ENCODE measurements around the gene GPHN. TPM values are rescaled to one million over a fixed set of nuclear protein-coding genes. Genes with fewer than 3 reads are reported as not detected.
"Not testable (repeated sequence)": the region's sequence is repeated elsewhere in the genome, so short reads cannot be mapped to it uniquely, and the experiment has no call there.

GPHN gene
- total and polyA plus RNA-seq, 4 experiments from 2014 or later: 9.0 to 18.8 (median 14.9) TPM

GRCh38 chr14:66696326-66696725 lies 188.4 kb downstream of the GPHN start:
- no peaks in the 10 kb centered on the region for H3K27me3 Mint-ChIP-seq
- Histone ChIP-seq H3K27ac (ENCODE audit: low read depth, low read length) (no peak overlapping the region), H3K4me1 (ENCODE audit: insufficient read depth, low read length) (no peaks in the 10 kb centered on the region), H3K9me3 (ENCODE audit: control insufficient read depth in 1 of 2, low read length in 2 of 2) (no peaks in the 10 kb centered on the region), H3K4me3 (ENCODE audit: low read length in 2 of 2) (no peak overlapping the region), H3K36me3 (ENCODE audit: insufficient read depth, low read length) (no peaks in the 10 kb centered on the region), H3K27me3 (ENCODE audit: insufficient read depth, low read length) (no peaks in the 10 kb centered on the region)
- H3K36me3 Mint-ChIP-seq: peaks cover 10 to 27% of the 10 kb centered on the region in 2 donors
- ChIA-PET POLR2A (ENCODE audit: partially characterized antibody) (no interaction called here), CTCF (ENCODE audit: partially characterized antibody) (no interaction called here)
- DNase-seq: no peak
- peaks cover 0 to 16% (median 2%) of the 10 kb centered on the region in 8 donors for H3K9me3 Mint-ChIP-seq
- H3K4me1 Mint-ChIP-seq: no peaks in the 10 kb centered on the region
- intact Hi-C loops (cut with micrococcal nuclease): no loop called here
- H3K27ac Mint-ChIP-seq: no peak overlapping the region
- no peak overlapping the region for H3K4me3 Mint-ChIP-seq

- Mint-ChIP-seq H3K27me3 (no peaks in the 10 kb centered on the region), H3K4me1 (no peaks in the 10 kb centered on the region), H3K4me3 (no peak overlapping the region), H3K27ac (no peak overlapping the region), H3K36me3 (peaks cover 8 to 35% of the 10 kb centered on the region in 2 donors), H3K9me3 (peaks cover 0 to 30% (median 9%) of the 10 kb centered on the region in 8 donors)
- no peak overlapping the region for H3K27ac ChIP-seq (ENCODE audit: low read depth, low read length)
- CTCF ChIA-PET (ENCODE audit: partially characterized antibody): no interaction called here
- POLR2A ChIA-PET (ENCODE audit: partially characterized antibody): no interaction called here
- intact Hi-C loops (cut with micrococcal nuclease): no loop called here
- no peaks in the 10 kb centered on the region for H3K36me3 ChIP-seq (ENCODE audit: insufficient read depth, low read length)
- H3K4me1 ChIP-seq (ENCODE audit: insufficient read depth, low read length): no peaks in the 10 kb centered on the region
- DNase-seq: no peak
- no peaks in the 10 kb centered on the region for H3K9me3 ChIP-seq (ENCODE audit: control insufficient read depth in 1 of 2, low read length in 2 of 2)
- no peaks in the 10 kb centered on the region for H3K27me3 ChIP-seq (ENCODE audit: insufficient read depth, low read length)
- no peak overlapping the region for H3K4me3 ChIP-seq (ENCODE audit: low read length in 2 of 2)
Measured at GRCh38 chr14:66698503-66698902, 190.6 kb downstream of the GPHN start.

DNA sequence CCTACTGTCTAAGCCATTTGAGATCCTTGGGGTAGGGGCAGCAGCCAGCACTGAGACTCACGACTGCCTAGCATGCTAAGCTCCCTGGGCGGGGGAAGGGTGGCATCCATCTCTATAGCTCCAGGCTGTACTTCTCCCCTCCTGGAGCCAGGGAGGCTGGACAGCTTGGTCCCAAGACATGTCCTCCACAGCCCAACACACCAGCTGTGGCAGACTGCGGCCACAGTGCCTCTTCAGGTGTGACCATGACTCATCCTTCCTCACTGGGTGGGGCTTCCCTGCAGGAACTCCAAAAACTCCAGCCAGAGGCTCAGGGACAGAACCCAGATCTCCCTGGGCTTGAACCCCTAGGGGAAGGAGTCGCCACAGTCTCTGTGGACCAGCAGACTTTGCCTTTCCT lies 193.9 kb downstream of the GPHN start:
- Histone ChIP-seq H3K4me3 (ENCODE audit: low read length in 2 of 2) (no peak overlapping the region), H3K27ac (ENCODE audit: low read depth, low read length) (no peak overlapping the region), H3K4me1 (ENCODE audit: insufficient read depth, low read length) (no peaks in the 10 kb centered on the region), H3K9me3 (ENCODE audit: control insufficient read depth in 1 of 2, low read length in 2 of 2) (no peaks in the 10 kb centered on the region), H3K27me3 (ENCODE audit: insufficient read depth, low read length) (no peaks in the 10 kb centered on the region), H3K36me3 (ENCODE audit: insufficient read depth, low read length) (no peaks in the 10 kb centered on the region)
- Mint-ChIP-seq H3K36me3 (peaks cover 3 to 23% of the 10 kb centered on the region in 2 donors), H3K27me3 (no peaks in the 10 kb centered on the region), H3K9me3 (peaks cover 0 to 49% (median 33%) of the 10 kb centered on the region in 8 donors), H3K4me1 (no peaks in the 10 kb centered on the region), H3K4me3 (no peak overlapping the region), H3K27ac (no peak overlapping the region)
- DNase-seq: no peak
- CTCF ChIA-PET (ENCODE audit: partially characterized antibody): no interaction called here
- intact Hi-C loops (cut with micrococcal nuclease): no loop called here
- POLR2A ChIA-PET (ENCODE audit: partially characterized antibody): no interaction called here

DNA sequence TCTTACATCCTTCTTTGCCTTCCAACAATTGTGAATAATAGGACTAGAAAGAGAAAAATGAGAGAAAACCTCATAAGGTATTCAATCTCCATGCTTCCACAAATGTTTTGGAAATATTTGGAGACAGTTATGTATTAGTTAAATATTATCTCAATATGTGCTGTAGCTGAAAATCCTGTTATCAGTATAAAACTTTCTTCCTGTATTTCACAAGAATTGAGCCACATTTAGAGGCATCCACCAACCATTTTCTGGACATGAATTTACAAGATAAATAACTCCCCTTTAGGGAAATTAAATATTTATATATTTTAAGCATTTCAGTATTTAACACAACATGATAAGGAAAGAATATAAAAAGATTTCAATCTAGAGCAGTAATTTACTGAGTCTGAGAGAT lies 200.3 kb downstream of the GPHN start:
- Histone ChIP-seq H3K36me3 (ENCODE audit: insufficient read depth, low read length) (no peaks in the 10 kb centered on the region), H3K4me3 (ENCODE audit: low read length in 2 of 2) (no peak overlapping the region), H3K27ac (ENCODE audit: low read depth, low read length) (no peak overlapping the region), H3K9me3 (ENCODE audit: control insufficient read depth in 1 of 2, low read length in 2 of 2) (peaks cover 0 to 3% of the 10 kb centered on the region in 2 donors), H3K4me1 (ENCODE audit: insufficient read depth, low read length) (no peaks in the 10 kb centered on the region), H3K27me3 (ENCODE audit: insufficient read depth, low read length) (no peaks in the 10 kb centered on the region)
- POLR2A ChIA-PET (ENCODE audit: partially characterized antibody): no interaction called here
- H3K36me3 Mint-ChIP-seq: peaks cover 6 to 8% of the 10 kb centered on the region in 2 donors
- peaks cover 0 to 3% (median under 1%) of the 10 kb centered on the region in 4 donors for H3K4me1 Mint-ChIP-seq
- CTCF ChIA-PET (ENCODE audit: partially characterized antibody): no interaction called here
- H3K4me3 Mint-ChIP-seq: no peak overlapping the region
- no peak for DNase-seq
- H3K27me3 Mint-ChIP-seq: no peaks in the 10 kb centered on the region
- intact Hi-C loops (cut with micrococcal nuclease): no loop called here
- H3K27ac Mint-ChIP-seq: no peak overlapping the region
- peaks cover 0 to 55% (median 35%) of the 10 kb centered on the region in 8 donors for H3K9me3 Mint-ChIP-seq

DNA sequence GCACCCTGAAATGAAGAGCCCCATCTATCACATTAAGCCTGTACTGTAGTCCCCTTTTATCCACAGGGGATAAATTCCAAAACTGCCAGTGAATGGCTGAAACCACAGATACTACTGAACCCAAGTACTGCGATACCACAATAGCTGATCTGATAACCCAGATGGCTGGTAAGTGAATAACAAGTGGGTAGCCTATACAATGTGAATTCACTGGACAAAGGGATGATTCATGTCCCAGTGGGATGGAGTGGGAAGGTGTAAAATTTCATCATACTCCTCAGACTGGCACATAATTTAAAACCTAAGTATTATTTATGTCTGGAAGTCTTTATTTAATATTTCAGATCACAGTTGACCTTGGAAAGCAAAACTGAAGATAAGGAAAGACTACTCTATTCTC lies 201.3 kb downstream of the GPHN start:
- no peak for DNase-seq
- Mint-ChIP-seq H3K9me3 (peaks cover 0 to 59% (median 33%) of the 10 kb centered on the region in 8 donors), H3K36me3 (peaks cover 8 to 9% of the 10 kb centered on the region in 2 donors), H3K4me3 (peak overlapping the region in 1 of 8 donors; percentile 62), H3K27me3 (no peaks in the 10 kb centered on the region), H3K27ac (no peak overlapping the region), H3K4me1 (peaks cover 4 to 11% (median 4%) of the 10 kb centered on the region in 4 donors)
- H3K27ac ChIP-seq (ENCODE audit: low read depth, low read length): no peak overlapping the region
- H3K4me3 ChIP-seq (ENCODE audit: low read length in 2 of 2): no peak overlapping the region
- H3K4me1 ChIP-seq (ENCODE audit: insufficient read depth, low read length): no peaks in the 10 kb centered on the region
- ChIA-PET CTCF (ENCODE audit: partially characterized antibody) (no interaction called here), POLR2A (ENCODE audit: partially characterized antibody) (no interaction called here)
- H3K9me3 ChIP-seq (ENCODE audit: control insufficient read depth in 1 of 2, low read length in 2 of 2): peaks cover 0 to 3% of the 10 kb centered on the region in 2 donors
- intact Hi-C loops (cut with micrococcal nuclease): no loop called here
- H3K27me3 ChIP-seq (ENCODE audit: insufficient read depth, low read length): no peaks in the 10 kb centered on the region
- H3K36me3 ChIP-seq (ENCODE audit: insufficient read depth, low read length): no peaks in the 10 kb centered on the region

DNA sequence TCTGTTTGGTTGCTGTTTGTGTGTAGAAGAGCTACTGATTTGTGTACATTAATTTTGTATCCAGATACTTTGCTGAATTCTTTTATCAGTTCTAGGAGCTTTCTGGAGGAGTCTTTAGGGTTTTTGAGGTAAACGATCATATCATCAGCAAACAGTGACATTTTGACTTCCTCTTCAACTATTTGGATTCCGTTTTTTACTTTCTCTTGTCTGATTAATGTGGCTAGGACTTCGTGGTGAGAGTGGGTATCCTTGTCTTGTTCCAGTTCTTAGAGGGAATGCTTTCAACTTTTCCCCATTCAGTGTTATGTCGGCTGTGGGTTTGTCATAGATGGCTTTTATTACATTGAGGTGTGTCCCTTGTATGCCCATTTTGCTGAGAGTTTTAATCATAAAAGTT lies 206.3 kb downstream of the GPHN start:
- peaks cover 10% of the 10 kb centered on the region for H3K4me1 ChIP-seq (ENCODE audit: insufficient read depth, low read length)
- H3K4me3 ChIP-seq (ENCODE audit: low read length in 2 of 2); DNase-seq; H3K36me3 ChIP-seq (ENCODE audit: insufficient read depth, low read length); intact Hi-C loops (cut with micrococcal nuclease); H3K27ac ChIP-seq (ENCODE audit: low read depth, low read length); H3K27me3 Mint-ChIP-seq; H3K9me3 ChIP-seq (ENCODE audit: control insufficient read depth in 1 of 2, low read length in 2 of 2); CTCF ChIA-PET (ENCODE audit: partially characterized antibody); POLR2A ChIA-PET (ENCODE audit: partially characterized antibody); H3K27me3 ChIP-seq (ENCODE audit: insufficient read depth, low read length): not testable (repeated sequence)
- peaks cover 22 to 49% (median 23%) of the 10 kb centered on the region in 4 donors for H3K4me1 Mint-ChIP-seq
- peaks cover 9 to 21% of the 10 kb centered on the region in 2 donors for H3K36me3 Mint-ChIP-seq
- peak overlapping the region in 4 of 8 donors; percentile 4 to 63 (median 27) for H3K4me3 Mint-ChIP-seq
- peaks cover 0 to 42% (median 19%) of the 10 kb centered on the region in 8 donors for H3K9me3 Mint-ChIP-seq
- peak overlapping the region in 2 of 7 donors; percentile 1 to 5 for H3K27ac Mint-ChIP-seq

DNA sequence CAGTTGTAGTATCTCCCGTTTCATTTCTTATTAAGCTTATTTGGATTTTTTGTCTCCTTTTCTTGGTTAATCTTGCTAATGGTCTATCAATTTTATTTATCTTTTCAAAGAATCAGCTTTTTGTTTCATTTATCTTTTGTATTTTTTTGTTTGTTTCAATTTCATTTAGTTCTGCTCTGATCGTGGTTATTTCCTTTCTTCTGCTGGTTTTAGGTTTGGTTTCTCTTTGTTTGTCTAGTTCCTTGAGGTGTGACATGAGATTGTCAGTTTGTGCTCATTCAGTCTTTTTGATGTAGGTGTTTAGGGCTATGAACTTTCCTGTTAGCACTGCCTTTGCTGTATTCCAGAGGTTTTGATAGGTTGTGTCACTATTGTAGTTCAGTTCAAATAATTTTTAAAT lies 207.4 kb downstream of the GPHN start:
- H3K27me3 ChIP-seq (ENCODE audit: insufficient read depth, low read length); intact Hi-C loops (cut with micrococcal nuclease): not testable (repeated sequence)
- peaks cover 0 to 42% (median 20%) of the 10 kb centered on the region in 8 donors for H3K9me3 Mint-ChIP-seq

More for the DNA sequence above, 207.4 kb downstream of the GPHN start:
- peaks cover 10% of the 10 kb centered on the region for H3K4me1 ChIP-seq (ENCODE audit: insufficient read depth, low read length)
- POLR2A ChIA-PET (ENCODE audit: partially characterized antibody); CTCF ChIA-PET (ENCODE audit: partially characterized antibody); H3K27me3 Mint-ChIP-seq; H3K36me3 ChIP-seq (ENCODE audit: insufficient read depth, low read length); H3K4me3 ChIP-seq (ENCODE audit: low read length in 2 of 2); H3K9me3 ChIP-seq (ENCODE audit: control insufficient read depth in 1 of 2, low read length in 2 of 2); H3K27ac ChIP-seq (ENCODE audit: low read depth, low read length): not testable (repeated sequence)
- Mint-ChIP-seq H3K27ac (peak overlapping the region in 3 of 7 donors; percentile 8 to 29 (median 29)), H3K36me3 (peaks cover 9 to 25% of the 10 kb centered on the region in 2 donors), H3K4me1 (peaks cover 22 to 49% (median 23%) of the 10 kb centered on the region in 4 donors), H3K4me3 (peak overlapping the region; percentile 31 to 84 (median 50))
- peak in 1 of 5 donors; percentile 6 for DNase-seq

All from CD4-positive, alpha-beta memory T cell (primary cell).